ENCODE measurements around the gene NOS3. TPM values are rescaled to one million over a fixed set of nuclear protein-coding genes. Genes with fewer than 3 reads are reported as not detected.

Gene NOS3
- total RNA-seq, result 10 to 100 TPM; 31.9 to 38.1 TPM

GRCh38 chr7:150990416-150991186 is at the start of gene NOS3:
Gene NOS3 (plus strand): TSS chr7:150991017. CDS start chr7:150993804, 2,787 bp downstream.

GRCh38 chr7:150978126-150978789 is 12.6 kb upstream of the NOS3 start, which contains the start of gene KCNH2:
Gene KCNH2 (minus strand): TSS chr7:150978321. CDS start chr7:150977913, 408 bp downstream.

GRCh38 chr7:151024435-151025056 is 33.7 kb downstream of the NOS3 start, which contains the start of gene ATG9B:
Gene ATG9B (minus strand): TSS chr7:151024494. CDS start chr7:151024423, 71 bp downstream.

GRCh38 chr7:151028131-151028947 is 37.5 kb downstream of the NOS3 start, which contains the start of gene ABCB8:
Gene ABCB8 (plus strand): TSS chr7:151028450. CDS start chr7:151028516, 66 bp downstream.

GRCh38 chr7:151047976-151048815 is 57.4 kb downstream of the NOS3 start, which contains the start of gene ASIC3:
Gene ASIC3 (plus strand): TSS chr7:151048531. CDS start chr7:151048886, 355 bp downstream.

GRCh38 chr7:151057506-151057988 is 66.7 kb downstream of the NOS3 start, which contains the start of gene CDK5:
Gene CDK5 (minus strand): TSS chr7:151057897. CDS start chr7:151057848, 49 bp downstream.

GRCh38 chr7:151059367-151060112 is 68.7 kb downstream of the NOS3 start, which contains the start of gene SLC4A2:
Gene SLC4A2 (plus strand): TSS chr7:151059589. CDS start chr7:151061988, 2,399 bp downstream.

Other genes with a start within 250 kb of the NOS3 start
- not detected for gene TMEM176B, start 190.7 kb upstream of the NOS3 start, total RNA-seq
- not detected for gene TMEM176A, start 190.2 kb upstream of the NOS3 start, total RNA-seq
- not detected for gene AOC1, start 138.5 kb upstream of the NOS3 start, total RNA-seq
- under 1 TPM; 0.73 to 0.75 TPM for gene KCNH2, start 12.7 kb upstream of the NOS3 start, total RNA-seq
- 10 to 100 TPM; 14.4 to 15.7 TPM for gene ATG9B, start 33.5 kb downstream of the NOS3 start, total RNA-seq
- gene ABCB8, start 37.4 kb downstream of the NOS3 start, total RNA-seq, result 10 to 100 TPM; 56.1 to 57.4 TPM
- gene ASIC3, start 57.5 kb downstream of the NOS3 start, total RNA-seq, result 1 to 10 TPM; 3.7 to 5.3 TPM
- gene CDK5, start 66.9 kb downstream of the NOS3 start, total RNA-seq, result 10 to 100 TPM; 17.5 to 19.8 TPM
- 100 to 1,000 TPM; 103 to 106 TPM for gene SLC4A2, start 68.6 kb downstream of the NOS3 start, total RNA-seq
- 10 to 100 TPM; 73.5 to 81.0 TPM for gene FASTK, start 89.8 kb downstream of the NOS3 start, total RNA-seq
- 10 to 100 TPM; 63.6 to 71.8 TPM for gene TMUB1, start 92.5 kb downstream of the NOS3 start, total RNA-seq
- 10 to 100 TPM; 23.4 to 23.9 TPM for gene AGAP3, start 95.5 kb downstream of the NOS3 start, total RNA-seq
- gene GBX1, start 176.7 kb downstream of the NOS3 start, total RNA-seq, result not detected
- gene ASB10, start 196.2 kb downstream of the NOS3 start, total RNA-seq, result not detected
- gene H2BK1, start 219.5 kb downstream of the NOS3 start, total RNA-seq, result under 1 TPM in 1 of 2 experiments, not detected in 1; 0.88 TPM
- gene ABCF2, start 236.2 kb downstream of the NOS3 start, total RNA-seq, result 10 to 100 TPM; 25.1 TPM
- 10 to 100 TPM; 41.0 to 43.6 TPM for gene CHPF2, start 241.5 kb downstream of the NOS3 start, total RNA-seq

Data from activated naive CD4-positive, alpha-beta T cell treated with anti-CD3 and anti-CD28 coated beads, Interleukin-2, amount 10 ng/mL, durations not matched to agents 5 hours and 36 hours (primary cell).